GM23338 (cell line): ENCODE data around the gene C12orf43. TPM values are rescaled to one million over a fixed set of nuclear protein-coding genes. Genes with fewer than 3 reads are reported as not detected.

Experiments used
- ATAC-seq: fragments of 200-7000 bp; cut with Tn5 transposase; 3 replicates; pipeline ENCODE4 v1.9.1; 2020
- DNase-seq: peaks from one replicate; pipeline ENCODE4 v3.0.0-alpha.2; 2015; ENCODE audit warnings: low spot score
- H2AFZ ChIP-seq: fragments of 200-600 bp; sonication (generic); 2 replicates; pipeline ENCODE4 v1.8.0; 2016; ENCODE audit warnings: antibody characterized with exemption, mild to moderate bottlenecking, moderate library complexity
- H3F3A ChIP-seq: fragments of 200-600 bp; sonication (generic); replicated peaks from 2 replicates; pipeline ENCODE4 v1.8.0; 2017; ENCODE audit warnings: antibody characterized with exemption, mixed run types, low read depth
- H3K27ac ChIP-seq: fragments of 200-600 bp; sonication (generic); 2 replicates; pipeline ENCODE4 v1.6.1; 2016; ENCODE audit warnings: low read depth
- H3K27me3 ChIP-seq: fragments of 200-600 bp; sonication (generic); 2 replicates; pipeline ENCODE4 v1.8.0; 2016; ENCODE audit warnings: mild to moderate bottlenecking, mixed run types, moderate library complexity; ENCODE audit not compliant: insufficient read depth
- H3K36me3 ChIP-seq: fragments of 200-600 bp; sonication (generic); 2 replicates; pipeline ENCODE4 v1.8.0; 2016; ENCODE audit warnings: mild to moderate bottlenecking; ENCODE audit not compliant: insufficient read depth
- H3K4me1 ChIP-seq: fragments of 200-600 bp; sonication (generic); 2 replicates; pipeline ENCODE4 v1.8.0; 2016; ENCODE audit warnings: mild to moderate bottlenecking, moderate library complexity; ENCODE audit not compliant: insufficient read depth
- H3K4me2 ChIP-seq: fragments of 200-600 bp; sonication (generic); 2 replicates; pipeline ENCODE4 v1.7.1; 2017; ENCODE audit warnings: mixed run types
- H3K4me3 ChIP-seq: fragments of 200-600 bp; sonication (generic); 2 replicates; pipeline ENCODE4 v1.6.1; 2016; ENCODE audit warnings: mixed run types
- H3K79me2 ChIP-seq: fragments of 200-600 bp; sonication (generic); replicated peaks from 2 replicates; pipeline ENCODE4 v1.8.0; 2017; ENCODE audit warnings: mild to moderate bottlenecking; ENCODE audit not compliant: insufficient read depth
- H3K9me2 ChIP-seq: fragments of 200-600 bp; sonication (generic); 2 replicates; pipeline ENCODE4 v1.8.0; 2017; ENCODE audit not compliant: insufficient read depth
- H4K20me1 ChIP-seq: fragments of 200-600 bp; sonication (generic); replicated peaks from 2 replicates; pipeline ENCODE4 v1.8.0; 2017; ENCODE audit warnings: mild to moderate bottlenecking; ENCODE audit not compliant: insufficient read depth
- H3K27ac Mint-ChIP-seq: 2 replicates; pipeline ENCODE4 v1.8.0; 2020; ENCODE audit warnings: inconsistent platforms, mild to moderate bottlenecking, moderate library complexity, mixed read lengths
- H3K27me3 Mint-ChIP-seq: 3 replicates; pipeline ENCODE4 v1.8.0; 2022; ENCODE audit warnings: low read depth, mild to moderate bottlenecking, moderate library complexity, mixed read lengths, inconsistent platforms; ENCODE audit not compliant: insufficient read depth, poor library complexity
- H3K36me3 Mint-ChIP-seq: 3 replicates; pipeline ENCODE4 v1.8.0; 2021; ENCODE audit warnings: low read depth, mild to moderate bottlenecking, inconsistent platforms, moderate library complexity, mixed read lengths
- H3K4me1 Mint-ChIP-seq: 3 replicates; pipeline ENCODE4 v1.8.0; 2020; ENCODE audit warnings: mild to moderate bottlenecking, inconsistent platforms, mixed read lengths
- H3K4me3 Mint-ChIP-seq: 3 replicates; pipeline ENCODE4 v1.8.0; 2021; ENCODE audit warnings: moderate library complexity, mild to moderate bottlenecking, inconsistent platforms, mixed read lengths
- H3K9me3 Mint-ChIP-seq: 3 replicates; pipeline ENCODE4 v1.8.0; 2020; ENCODE audit warnings: moderate library complexity, mild to moderate bottlenecking, inconsistent platforms, mixed read lengths
- CTCF ChIP-seq, 2 experiments: fragments of 200-600 bp in 1 of 2; sonication (generic) in 1 of 2; conservative IDR thresholded peaks; 2 replicates each; pipeline versions ENCODE4 v1.5.1 to v1.6.1; 2016 to 2017; ENCODE audit warnings: antibody characterized with exemption in 2 of 2, low read depth in 2 of 2, mild to moderate bottlenecking in 2 of 2, moderate library complexity in 1 of 2
- POLR2AphosphoS5 ChIP-seq: IDR thresholded peaks from 2 replicates; pipeline ENCODE4 v1.6.1; 2016; ENCODE audit warnings: antibody characterized with exemption, low read depth
- REST ChIP-seq: IDR thresholded peaks from one replicate; pipeline ENCODE4 v1.6.1; 2018; ENCODE audit warnings: antibody characterized with exemption; ENCODE audit not compliant: unreplicated experiment
- STAT1 ChIP-seq: IDR thresholded peaks from one replicate; pipeline ENCODE4 v1.6.1; 2016; ENCODE audit warnings: antibody characterized with exemption; ENCODE audit not compliant: unreplicated experiment
- ZNF114 ChIP-seq: fragments of 250-450 bp; sonication (Bioruptor Pico); IDR thresholded peaks from 2 replicates; pipeline ENCODE4 v1.5.0; 2020; ENCODE audit warnings: mild to moderate bottlenecking, moderate library complexity
- ZNF462 ChIP-seq: fragments of 250-450 bp; sonication (Bioruptor Pico); IDR thresholded peaks from 2 replicates; pipeline ENCODE4 v1.5.0; 2020; ENCODE audit warnings: mild to moderate bottlenecking, moderate library complexity
- polyA plus RNA-seq: library from polyadenylated mRNA; unstranded; fragments of >200 nt; fragmentation: Nextera tagmentation; extraction: Ambion mirVana; gene quantifications from 2 replicates; pipeline ENCODE4 v1.2.1, GENCODE V29; 2016
- total RNA-seq: library from RNA; depleted of rRNA; stranded (reverse); fragments of >200 nt; shearing (Covaris generic); gene quantifications from 2 replicates; pipeline ENCODE4 v1.2.3, GENCODE V29; 2014

The C12orf43 gene
- total and polyA plus RNA-seq, 2 experiments from 2014 or later: 15.2 to 20.7 TPM

- DNase-seq: no peak
- Histone ChIP-seq H3K4me1 (peaks cover 4% of the 10 kb centered on the region; the same call in 1 of the 2 replicates), H3K4me2 (no peak overlapping the region), H3K9me2 (no peaks in the 10 kb centered on the region), H3K27ac (no peak overlapping the region), H3K79me2 (no peaks in the 10 kb centered on the region), H2AFZ (no peak overlapping the region), H4K20me1 (no peaks in the 10 kb centered on the region), H3K4me3 (no peak overlapping the region), H3K36me3 (no peaks in the 10 kb centered on the region), H3K27me3 (no peaks in the 10 kb centered on the region), H3F3A (no peaks in the 10 kb centered on the region)
- Mint-ChIP-seq H3K4me1 (peaks cover 2% of the 10 kb centered on the region; the same call in 2 of the 3 replicates), H3K9me3 (no peaks in the 10 kb centered on the region; the same call in 2 of the 3 replicates), H3K36me3 (no peaks in the 10 kb centered on the region; the same call in 2 of the 3 replicates), H3K27me3 (peaks cover 7% of the 10 kb centered on the region), H3K4me3 (no peak overlapping the region), H3K27ac (no peak overlapping the region)
- TF ChIP-seq ZNF114 (no peak), STAT1 (no peak), POLR2AphosphoS5 (no peak), REST (no peak), ZNF462 (no peak), CTCF (conservative IDR thresholded peaks at IDR 0.05; ENCODE audit: low read depth in 2 of 2) (no peak)
- no peak for ATAC-seq
Measured at GRCh38 chr12:120996133-120996746, 20.0 kb downstream of the C12orf43 start.
